DMS 273 (cell line): ENCODE measurements around the gene CALHM3.
"Not testable (repeated sequence)": the region's sequence is repeated elsewhere in the genome, so short reads cannot be mapped to it uniquely, and the experiment has no call there.

Experiments used
- DNase-seq: peaks from one replicate; lab custom pipeline; 2025; ENCODE audit not compliant: unreplicated experiment; lab: John Stamatoyannopoulos, UW

CALHM3 gene

DNA sequence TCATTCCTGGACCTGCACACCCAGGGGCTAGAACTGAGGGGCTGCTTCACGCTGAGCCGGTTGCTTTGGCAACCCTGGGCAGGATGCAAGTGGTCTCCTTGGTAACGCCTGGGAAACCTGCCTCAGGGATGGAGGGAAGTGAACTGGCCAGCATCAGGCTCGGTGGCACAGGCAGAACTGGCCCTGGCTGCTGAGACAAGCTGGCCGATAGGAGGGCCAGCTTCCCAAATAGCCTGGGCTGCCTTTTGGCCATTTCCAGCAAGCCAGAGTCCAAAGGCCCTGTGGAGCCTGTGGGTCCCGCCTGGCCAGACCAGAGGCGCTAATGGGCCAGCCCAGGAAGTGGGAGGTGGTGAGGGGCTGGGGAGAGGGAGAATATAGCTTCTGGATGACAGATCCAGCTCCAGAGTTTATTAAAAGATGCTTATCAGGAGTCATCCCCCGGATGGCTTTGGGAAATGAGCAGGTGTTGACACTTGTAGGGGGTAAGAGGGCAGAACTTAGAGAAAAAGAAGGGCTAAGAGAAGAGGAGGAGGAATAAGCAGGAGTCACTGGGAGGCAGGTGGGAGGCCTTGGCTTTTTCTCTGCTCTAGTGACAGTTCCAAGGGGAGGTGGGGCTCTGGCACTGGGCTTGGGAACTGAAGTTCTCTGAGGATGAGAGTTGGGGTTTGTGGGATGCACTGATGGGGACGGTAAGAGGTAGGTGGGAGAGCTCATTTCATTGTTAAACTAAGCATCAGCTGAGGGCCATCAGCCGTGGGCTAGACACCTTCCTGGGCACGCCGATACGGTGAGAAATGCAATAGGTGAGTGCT lies 24.0 kb upstream of the CALHM3 start:
- DNase-seq = no peak

DNA sequence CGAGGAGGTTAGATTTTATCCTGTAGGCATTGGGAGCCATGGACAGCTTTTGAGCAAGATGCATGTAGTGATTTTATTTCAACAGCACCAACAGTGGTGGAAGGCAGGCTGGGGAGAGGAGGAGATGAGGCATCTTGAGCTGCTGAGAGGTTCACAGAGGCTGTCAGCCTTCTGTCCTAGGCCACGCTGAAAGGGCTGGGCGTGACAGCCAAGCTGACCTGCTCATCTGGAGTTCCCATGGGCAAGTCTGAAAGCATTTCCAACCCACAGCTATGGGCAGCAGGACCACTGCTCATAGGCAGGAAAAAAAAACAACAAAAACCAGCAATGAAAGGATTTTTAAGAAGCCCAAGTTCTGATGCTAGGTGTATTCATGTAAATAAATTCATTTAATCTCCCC lies 22.1 kb upstream of the CALHM3 start:
- DNase-seq = no peak

DNA sequence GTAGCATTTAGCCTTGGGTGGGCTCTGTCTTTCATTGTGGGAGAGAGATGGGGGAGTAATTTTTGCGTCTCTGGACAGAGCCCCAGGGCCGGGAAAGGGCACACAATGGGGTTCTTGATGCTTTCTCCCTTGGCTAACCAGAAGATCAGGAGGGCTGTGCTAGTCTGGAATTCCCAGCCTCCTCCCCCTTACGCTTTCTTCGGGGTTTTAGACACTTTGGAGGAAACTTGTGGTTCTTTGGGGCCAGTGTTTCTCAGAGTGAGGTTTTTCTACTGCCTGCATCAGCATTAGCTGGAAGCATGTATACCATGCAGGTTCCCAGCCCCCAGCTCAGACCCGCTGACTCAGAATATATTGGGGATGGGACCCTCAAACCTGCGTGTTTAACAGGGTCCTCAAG lies 21.4 kb upstream of the CALHM3 start:
- no peak for DNase-seq

DNA sequence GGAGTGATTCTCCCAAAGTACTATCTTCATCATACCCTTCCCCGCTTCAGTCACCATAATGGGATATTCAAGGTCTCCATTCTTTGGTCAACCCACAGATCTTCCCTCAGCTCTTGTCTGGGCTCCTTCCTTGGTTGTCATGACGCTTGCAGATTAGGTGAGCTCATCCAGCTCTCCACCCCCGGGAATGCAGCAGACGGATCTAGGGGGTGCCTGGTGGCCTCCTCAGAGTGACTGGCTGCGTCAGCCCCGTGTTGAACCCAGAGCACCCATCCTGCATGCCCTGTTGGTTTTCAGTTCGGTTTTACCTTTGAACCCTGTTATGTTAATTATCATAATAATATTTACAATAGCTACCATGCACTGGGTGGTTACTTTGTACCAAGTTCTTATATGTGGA lies 20.8 kb upstream of the CALHM3 start:
- no peak for DNase-seq

DNA sequence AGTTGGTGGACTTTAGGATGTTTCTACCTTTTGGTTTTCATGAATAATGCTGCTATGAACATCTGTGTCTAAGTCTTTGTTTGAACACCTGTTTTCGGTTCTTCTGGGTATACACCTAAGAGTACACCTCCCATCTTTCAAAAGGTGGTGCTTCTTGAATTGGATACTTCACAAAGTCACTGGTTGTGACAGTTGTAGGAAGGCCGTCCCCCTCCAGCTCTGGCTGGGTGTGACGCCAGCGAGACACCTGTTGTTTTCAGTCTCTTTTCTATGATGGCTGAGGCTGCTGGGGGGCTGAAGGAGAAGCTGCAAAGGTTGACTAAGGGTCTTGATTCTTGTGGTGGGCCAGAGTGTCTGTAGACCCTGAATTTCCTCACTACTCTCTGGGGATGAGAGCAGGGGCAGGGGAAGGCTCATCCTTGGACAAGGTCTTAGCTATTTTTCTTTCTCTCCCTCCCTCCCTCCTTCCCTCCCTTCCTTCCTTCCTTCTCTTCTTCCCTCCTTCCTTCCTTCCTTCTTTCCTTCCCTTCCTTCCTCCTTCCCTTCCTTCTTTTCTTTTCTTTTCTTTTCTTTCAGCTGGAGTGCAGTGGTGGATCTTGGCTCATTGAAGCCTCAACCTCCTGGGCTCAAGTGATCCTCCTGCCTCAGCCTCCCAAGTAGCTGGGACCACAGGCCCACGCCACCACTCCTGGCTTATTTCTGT lies 20.0 kb upstream of the CALHM3 start:
- DNase-seq = no peak

DNA sequence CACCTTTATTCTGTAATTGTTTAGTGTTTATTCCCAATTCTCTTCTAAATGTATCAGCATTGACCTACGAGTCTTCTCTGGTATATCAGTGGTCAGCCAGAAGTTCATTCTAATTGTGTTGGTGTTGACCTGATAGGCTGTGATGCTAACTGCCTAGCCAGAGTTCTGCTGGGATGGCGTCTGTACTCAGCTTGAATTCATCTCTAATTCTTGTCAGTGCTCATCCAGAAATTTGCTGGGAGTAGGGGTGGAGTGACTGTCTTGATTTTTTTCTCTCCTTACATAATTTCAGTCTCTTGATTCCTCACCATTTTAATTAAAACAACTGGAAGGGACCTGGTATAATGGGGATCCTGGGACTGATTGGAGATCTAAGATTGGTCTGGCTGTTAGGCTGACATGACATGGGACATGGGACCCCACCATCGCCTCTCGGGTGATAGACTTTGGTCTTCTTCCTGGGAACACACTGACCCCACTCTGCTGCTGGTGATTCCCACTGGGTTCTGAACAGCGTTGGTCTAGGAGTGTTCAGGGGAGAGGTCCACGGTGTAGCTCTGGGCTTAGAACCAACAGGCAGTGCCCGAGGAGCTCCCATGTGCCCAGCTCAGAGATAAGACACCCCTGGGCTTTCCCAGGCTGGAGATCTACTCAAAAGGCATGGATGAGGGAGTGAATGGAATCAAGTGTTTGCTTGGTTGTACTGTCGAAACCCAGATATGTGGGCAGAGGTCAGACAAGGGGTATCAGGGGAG lies 18.3 kb upstream of the CALHM3 start:
- no peak for DNase-seq

DNA sequence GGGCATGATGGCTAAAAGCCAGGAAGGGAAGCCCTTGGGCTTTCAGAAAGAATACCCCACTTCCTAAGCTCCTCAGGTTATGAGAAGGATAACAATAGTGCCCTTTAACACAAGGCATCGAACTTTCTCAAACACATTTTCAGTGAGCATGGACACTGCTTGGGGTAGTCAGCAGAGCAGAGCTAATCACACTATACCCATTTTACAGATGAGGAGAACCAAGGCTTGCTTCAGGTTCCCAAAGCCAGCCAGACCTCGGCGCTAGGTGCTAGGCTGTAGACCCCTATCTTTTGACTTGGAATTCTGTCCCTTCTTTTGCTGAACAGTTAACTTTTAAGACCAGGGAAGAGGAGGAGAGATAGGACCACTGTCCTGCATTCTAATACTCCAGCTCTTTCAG lies 16.3 kb upstream of the CALHM3 start:
- no peak for DNase-seq

DNA sequence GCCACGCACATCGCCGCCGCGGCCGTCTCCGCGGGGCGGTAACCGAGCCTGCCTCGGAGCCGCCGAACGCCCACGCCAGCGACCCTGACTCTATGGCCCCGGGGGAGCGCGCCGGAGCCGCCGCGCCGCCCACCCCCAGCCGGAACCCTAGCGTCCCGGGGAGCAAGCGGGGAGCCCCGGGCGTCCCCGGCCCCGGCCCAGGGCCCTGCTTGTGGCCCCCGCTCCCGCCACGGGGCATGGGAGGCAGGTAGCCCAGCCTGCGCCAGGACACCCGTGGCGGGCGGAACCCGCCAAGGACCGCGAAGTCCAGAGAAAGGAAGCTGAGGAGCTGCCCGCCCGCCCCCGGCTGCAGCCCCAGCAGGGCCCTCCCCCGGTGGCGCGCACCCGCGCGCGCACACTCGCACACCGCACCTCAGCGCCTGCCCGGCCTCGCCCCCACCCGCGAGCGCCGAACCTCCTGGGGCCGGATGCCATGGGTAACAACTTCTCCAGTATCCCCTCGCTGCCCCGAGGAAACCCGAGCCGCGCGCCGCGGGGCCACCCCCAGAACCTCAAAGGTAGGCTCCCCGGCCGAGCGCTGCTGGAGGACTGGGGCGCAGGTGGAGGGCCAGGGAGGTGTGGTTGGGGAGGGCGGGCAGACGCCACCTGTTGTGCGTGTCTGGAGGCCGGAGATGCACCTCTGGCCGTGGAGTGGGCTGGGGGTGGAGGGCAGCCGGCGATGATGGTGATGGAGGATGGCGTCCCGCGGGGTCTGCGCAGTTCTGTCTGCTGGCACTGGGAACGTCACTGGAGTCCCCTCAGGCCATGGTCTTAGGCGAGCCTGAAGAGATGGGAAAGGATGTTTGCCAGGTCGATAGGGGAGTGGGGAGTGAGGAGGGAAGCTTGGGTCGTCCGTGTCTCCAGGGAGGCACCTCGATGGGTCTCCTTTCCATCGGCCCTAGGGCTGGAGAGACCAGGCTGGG lies 15.2 kb upstream of the CALHM3 start:
- peak; percentile 26 for DNase-seq

DNA sequence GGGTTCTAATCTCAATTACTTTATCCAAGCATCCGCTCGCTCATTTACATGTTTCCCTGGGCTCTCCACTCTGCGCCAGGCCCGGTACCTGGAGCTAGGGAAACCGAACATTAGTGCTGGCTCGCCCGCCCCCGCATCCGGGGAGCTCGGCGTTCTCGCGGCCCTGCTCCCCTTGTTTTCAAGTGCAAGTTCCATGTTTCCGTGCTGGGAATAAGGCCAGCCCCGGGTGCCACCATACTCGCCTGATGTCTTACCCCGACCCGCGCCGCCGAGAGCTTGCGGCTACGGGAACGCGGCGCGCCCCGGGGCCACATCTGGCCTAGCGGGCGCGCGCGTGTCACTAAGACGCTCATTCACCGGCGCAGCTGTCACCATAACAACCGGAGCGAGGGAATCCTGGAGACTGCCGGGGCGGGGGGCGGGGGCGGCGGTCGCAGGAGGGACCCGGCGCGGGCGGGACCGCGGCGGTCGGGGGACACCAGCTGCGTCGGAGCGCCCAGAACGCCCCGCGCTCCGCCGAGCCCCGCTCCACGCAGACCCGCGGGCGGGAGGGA lies 14.4 kb upstream of the CALHM3 start, which contains the start of gene NEURL1:
Gene NEURL1 (plus strand): TSS at position 344 of the 554 bp plus-strand sequence. CDS start 683 bp downstream, outside the sequence.
- peak; percentile 66 for DNase-seq

DNA sequence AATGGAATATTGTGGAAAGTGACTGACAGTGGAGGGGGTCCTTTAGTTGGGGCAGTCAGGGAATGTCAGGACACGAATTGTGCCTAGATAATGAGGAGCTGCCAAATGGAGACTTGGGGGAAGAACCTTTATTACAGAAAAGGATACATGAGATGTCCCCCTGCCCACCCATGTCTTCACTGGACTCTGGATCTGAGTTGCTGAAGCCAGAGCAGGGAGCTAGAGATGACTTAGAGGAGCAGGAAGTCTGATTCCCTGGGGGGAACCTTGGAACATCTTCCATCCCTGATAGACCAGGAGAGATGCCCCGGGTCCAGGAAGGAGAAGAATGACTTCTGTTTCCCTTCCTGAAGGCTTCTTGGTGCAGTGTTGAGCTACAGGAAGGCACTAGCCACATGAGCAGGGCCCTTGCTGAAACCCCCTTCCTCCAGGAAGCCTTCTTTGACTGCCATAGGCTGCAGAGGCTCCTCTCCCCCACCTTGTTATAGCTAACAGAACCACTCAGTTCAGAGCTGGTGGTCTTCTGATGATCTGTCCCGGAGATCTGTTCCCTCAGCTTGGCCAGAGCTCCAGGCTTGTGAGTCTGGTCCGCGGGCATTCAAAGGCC lies 13.7 kb upstream of the CALHM3 start:
- DNase-seq = no peak

DNA sequence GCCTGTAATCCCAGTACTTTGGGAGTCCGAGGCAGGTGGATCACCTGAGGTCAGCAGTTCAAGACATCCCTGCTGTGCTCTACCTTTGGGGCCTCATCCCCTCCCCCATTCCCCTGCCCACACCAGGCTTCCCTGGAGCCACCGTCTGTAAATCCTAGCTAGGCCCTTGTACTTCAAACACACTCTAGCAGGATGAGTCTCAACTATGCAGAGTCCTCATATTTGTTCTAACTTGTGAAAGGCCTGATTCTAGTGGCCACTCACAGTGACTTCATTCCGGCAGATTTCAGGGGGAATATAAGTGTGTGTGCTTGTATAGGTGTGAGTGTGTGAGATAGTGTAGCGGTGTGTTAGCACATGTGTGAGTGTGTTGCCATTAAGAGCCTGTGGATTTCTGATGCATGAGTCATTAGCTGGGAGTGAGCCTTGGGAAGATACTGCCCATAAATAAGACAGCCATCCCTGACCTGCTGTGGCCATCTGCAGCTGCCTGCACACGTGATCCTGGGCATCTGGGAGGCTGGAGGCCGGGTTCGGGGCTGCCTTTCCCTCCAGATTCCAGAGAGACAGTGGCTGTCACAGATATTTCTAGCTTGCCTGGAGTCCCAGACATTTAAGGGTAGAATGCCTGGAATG lies 12.8 kb upstream of the CALHM3 start:
- DNase-seq = peak; percentile 46

DNA sequence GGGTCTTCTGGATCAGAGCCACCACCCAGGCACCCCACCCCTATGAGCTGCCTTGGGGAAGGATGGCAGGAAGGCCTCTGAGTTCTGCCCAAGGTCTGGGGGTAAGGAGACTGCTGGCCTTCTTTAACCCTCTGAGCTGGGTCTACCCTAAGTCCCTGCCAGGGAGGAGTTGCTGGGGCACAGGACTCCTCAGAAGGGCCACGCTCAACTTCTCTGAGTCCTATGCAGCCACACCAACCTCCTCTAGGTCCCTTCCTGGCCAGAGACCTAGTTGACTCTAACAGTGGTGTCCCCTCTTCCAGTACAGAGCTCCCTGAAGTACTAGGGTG lies 11.9 kb upstream of the CALHM3 start:
- DNase-seq = no peak

DNA sequence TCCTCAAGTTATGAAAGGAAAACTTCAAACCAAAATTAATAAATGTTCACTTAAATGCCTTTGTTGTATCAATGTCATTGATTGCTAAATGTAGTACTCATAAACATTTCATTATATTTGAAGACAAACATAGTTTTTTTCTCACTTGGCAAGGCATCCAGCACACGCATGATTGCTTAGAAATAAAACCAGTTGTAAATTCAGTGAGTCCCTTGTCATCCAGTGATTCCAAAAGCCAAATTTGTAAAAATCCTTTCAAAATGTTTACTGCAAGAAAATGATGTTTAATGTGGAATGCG lies 8.3 kb upstream of the CALHM3 start:
- no peak for DNase-seq

DNA sequence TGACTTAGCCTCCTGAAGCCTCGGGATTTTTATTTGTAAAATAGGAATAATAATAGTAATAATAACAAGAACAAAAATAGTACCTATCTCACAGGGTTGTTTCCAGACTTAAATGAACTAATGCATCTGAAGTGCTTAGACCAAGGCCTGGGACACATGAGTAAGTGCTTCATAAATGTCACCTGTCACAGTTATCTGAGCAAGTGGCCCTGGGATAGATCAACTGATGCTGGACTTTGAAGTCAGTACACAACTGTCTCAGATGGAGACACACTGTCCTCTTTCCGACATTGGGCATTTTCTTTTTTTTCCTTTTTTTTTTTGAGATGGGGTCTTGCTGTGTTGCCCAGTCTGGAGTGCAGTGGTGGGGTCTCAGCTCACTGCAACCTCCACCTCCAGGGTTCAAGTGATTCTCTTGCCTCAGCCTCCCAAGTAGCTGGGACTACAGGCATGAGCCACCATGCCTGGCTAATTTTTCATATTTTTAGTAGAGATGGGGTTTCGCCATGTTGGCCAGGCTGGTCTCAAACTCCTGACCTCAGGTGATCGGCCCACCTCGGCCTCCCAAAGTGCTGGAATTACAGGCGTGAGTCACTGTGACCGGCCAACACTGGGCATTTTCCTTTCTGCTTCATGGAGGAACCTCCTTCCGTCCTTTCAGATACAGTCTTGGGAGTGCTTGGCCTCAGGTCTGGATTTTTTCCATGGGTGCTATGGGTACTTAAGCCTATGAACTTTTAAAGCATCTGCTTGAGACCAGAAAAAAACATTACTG lies 7.8 kb upstream of the CALHM3 start:
- not testable (repeated sequence) for DNase-seq

DNA sequence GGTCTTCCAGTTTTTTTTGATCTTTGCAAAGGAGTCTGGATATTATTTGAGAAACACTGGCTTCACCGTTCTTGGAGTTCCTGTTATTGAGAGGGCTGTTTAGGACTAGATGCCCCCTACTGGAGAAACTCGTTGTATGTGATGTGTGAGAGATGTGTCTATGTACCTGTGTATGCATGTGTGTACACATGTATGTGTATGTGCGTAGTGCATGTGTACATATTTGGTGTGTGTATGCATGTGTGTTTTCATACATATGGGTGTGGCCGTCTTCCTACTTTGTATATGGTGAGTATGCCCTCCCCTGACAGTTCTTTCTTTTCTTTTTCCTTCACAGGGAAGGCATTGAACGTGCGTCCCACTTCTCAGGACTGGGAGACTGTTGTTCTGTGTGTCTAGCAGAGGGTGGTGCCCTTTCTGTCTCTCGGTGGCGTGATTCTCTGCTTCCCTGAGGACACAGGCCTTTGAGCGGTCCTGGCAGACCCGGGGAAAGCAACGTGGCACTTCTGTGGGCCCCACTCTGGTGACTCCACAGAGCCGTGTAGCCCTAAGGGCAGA lies 3.0 kb upstream of the CALHM3 start:
- peak; percentile 67 for DNase-seq

DNA sequence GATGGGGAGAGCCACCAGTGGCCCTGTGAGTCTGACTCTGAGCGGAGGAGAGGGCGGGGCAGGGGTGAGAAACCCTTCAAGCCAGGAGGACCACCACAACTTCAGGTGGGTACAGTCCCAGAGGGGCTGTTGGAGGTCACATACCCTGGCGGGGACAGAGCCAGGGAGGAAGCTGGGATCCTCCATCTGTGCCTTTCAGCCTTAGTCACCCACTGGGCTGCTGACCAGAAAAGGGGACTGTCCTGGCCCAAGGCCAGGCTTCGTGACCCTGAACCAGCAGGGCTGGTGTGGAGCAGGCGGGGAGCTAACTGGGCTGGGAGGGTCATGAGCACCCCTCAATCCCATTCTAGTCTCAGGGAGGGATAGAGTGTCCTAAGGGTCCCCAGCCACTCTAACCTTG lies 1.5 kb upstream of the CALHM3 start:
- no peak for DNase-seq

DNA sequence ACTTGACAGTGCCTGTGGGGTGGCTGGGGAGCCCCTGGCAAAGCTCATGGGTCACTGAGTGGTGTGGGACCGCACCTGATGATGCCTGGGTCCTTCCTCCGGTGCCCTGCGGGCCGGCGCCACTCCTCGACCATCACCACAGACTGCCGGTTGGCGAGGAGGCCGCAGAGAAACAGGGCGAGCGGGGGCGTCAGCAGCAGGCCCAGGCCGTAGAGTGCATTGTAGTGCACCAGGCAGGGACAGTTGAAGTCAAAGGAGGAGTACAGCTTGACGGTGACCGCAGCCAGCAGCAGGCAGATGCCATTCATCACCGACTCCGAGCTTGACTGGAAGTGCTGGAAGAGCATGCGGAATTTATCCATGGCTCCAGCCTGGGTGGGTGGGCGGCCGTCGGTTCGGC lies 369 bp downstream of the CALHM3 start:
- no peak for DNase-seq

DNA sequence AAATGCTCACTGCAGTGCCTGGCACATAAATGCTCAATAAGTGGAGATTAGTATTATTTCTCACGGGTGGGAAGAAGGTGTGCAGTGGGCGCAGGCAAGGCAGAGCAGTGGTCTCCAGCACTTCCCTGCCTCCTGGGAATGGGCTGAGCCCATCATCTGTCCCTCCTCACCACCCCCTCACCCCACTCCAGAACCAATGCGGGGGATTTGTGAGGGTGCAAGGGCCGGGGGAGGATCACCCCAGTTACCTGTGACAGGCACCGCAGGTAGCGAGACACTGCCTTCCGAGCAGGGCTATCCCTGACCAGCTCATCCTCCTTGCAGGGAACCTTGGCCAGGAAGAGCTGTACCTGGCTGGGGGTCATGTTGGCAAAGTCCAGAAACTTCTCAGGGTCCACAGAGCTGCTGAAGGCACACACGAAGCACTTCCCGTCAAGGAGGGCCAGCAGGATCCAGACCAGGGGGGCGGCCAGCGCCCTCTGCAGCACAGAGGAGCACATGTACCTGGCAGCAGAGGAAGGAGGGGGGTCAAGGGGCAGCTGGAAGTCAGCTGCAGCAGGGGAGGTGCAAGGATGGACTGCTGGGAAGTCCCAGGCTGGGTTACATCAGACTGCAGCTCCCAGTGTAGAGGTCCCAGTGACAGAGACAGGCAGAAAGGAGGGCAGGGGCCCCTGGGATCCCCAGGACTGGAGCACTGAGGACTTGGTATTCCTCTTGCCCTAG lies 2.8 kb downstream of the CALHM3 start:
- DNase-seq = peak; percentile 7
